Hepatocyte (in vitro differentiated cells): ENCODE data around the gene CARD11.

Experiments
- EZH2 ChIP-seq: fragments of 200-600 bp; sonication (generic); IDR thresholded peaks from 2 replicates; pipeline ENCODE4 v1.6.1; 2016; ENCODE audit warnings: antibody characterized with exemption, mild to moderate bottlenecking, borderline replicate concordance
- TF ChIP-seq, protein P1 (sequence below): fragments of 200-600 bp; sonication (generic); IDR thresholded peaks from 2 replicates; pipeline ENCODE4 v1.5.1; 2016; ENCODE audit warnings: antibody characterized with exemption, mild to moderate bottlenecking; ENCODE audit not compliant: poor library complexity

DNA sequence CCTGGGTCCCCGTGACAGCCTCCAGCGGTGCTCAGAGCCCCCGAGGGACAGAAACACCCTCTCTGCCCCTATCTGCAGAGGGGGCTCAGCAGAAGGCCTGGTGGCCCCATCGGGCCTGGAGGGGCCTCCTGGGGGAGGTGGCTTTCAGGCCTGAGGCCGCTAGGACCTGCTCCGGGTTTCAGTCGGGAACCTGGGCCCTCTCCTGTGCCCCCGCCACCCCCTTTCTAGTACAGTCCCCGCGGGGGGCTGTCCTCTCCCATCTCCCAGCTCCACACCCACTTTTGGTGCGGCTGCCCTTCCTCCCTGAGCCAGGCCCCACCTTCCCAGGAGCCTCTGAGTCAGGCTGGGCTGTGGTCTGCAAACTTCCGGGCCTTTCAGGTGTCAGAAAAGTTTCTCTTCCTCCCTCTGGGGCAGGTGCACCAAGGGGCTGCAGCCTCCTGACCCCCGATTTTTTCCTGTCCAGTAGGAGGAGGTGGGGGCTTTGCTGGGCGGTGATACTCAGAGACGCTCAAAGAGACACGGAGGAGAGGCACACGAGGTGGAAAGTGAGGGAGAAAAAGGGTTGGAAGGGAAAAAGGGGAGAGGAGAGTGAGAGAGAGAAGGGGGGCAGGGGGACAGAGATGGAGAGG is 692 bp downstream of the CARD11 start:
- TF ChIP-seq, protein P1, sequence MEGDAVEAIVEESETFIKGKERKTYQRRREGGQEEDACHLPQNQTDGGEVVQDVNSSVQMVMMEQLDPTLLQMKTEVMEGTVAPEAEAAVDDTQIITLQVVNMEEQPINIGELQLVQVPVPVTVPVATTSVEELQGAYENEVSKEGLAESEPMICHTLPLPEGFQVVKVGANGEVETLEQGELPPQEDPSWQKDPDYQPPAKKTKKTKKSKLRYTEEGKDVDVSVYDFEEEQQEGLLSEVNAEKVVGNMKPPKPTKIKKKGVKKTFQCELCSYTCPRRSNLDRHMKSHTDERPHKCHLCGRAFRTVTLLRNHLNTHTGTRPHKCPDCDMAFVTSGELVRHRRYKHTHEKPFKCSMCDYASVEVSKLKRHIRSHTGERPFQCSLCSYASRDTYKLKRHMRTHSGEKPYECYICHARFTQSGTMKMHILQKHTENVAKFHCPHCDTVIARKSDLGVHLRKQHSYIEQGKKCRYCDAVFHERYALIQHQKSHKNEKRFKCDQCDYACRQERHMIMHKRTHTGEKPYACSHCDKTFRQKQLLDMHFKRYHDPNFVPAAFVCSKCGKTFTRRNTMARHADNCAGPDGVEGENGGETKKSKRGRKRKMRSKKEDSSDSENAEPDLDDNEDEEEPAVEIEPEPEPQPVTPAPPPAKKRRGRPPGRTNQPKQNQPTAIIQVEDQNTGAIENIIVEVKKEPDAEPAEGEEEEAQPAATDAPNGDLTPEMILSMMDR: no peak
- TF ChIP-seq EZH2: no peak
